GM23338 (cell line): ENCODE results near the gene CT45A1. TPM values are rescaled to one million over a fixed set of nuclear protein-coding genes. Genes with fewer than 3 reads are reported as not detected.
A peak's percentile ranks its signal among the peaks of the same experiment; 100 is the strongest.
"Not testable (repeated sequence)": the region's sequence is repeated elsewhere in the genome, so short reads cannot be mapped to it uniquely, and the experiment has no call there.

Source experiments
- ATAC-seq: fragments of 200-7000 bp; cut with Tn5 transposase; 3 replicates; pipeline ENCODE4 v1.9.1; 2020
- DNase-seq: peaks from one replicate; pipeline ENCODE4 v3.0.0-alpha.2; 2015; ENCODE audit warnings: low spot score
- H2AFZ ChIP-seq: fragments of 200-600 bp; sonication (generic); 2 replicates; pipeline ENCODE4 v1.8.0; 2016; ENCODE audit warnings: antibody characterized with exemption, mild to moderate bottlenecking, moderate library complexity
- H3F3A ChIP-seq: fragments of 200-600 bp; sonication (generic); replicated peaks from 2 replicates; pipeline ENCODE4 v1.8.0; 2017; ENCODE audit warnings: antibody characterized with exemption, mixed run types, low read depth
- H3K27ac ChIP-seq: fragments of 200-600 bp; sonication (generic); 2 replicates; pipeline ENCODE4 v1.6.1; 2016; ENCODE audit warnings: low read depth
- H3K27me3 ChIP-seq: fragments of 200-600 bp; sonication (generic); 2 replicates; pipeline ENCODE4 v1.8.0; 2016; ENCODE audit warnings: mild to moderate bottlenecking, mixed run types, moderate library complexity; ENCODE audit not compliant: insufficient read depth
- H3K36me3 ChIP-seq: fragments of 200-600 bp; sonication (generic); 2 replicates; pipeline ENCODE4 v1.8.0; 2016; ENCODE audit warnings: mild to moderate bottlenecking; ENCODE audit not compliant: insufficient read depth
- H3K4me1 ChIP-seq: fragments of 200-600 bp; sonication (generic); 2 replicates; pipeline ENCODE4 v1.8.0; 2016; ENCODE audit warnings: mild to moderate bottlenecking, moderate library complexity; ENCODE audit not compliant: insufficient read depth
- H3K4me2 ChIP-seq: fragments of 200-600 bp; sonication (generic); 2 replicates; pipeline ENCODE4 v1.7.1; 2017; ENCODE audit warnings: mixed run types
- H3K4me3 ChIP-seq: fragments of 200-600 bp; sonication (generic); 2 replicates; pipeline ENCODE4 v1.6.1; 2016; ENCODE audit warnings: mixed run types
- H3K79me2 ChIP-seq: fragments of 200-600 bp; sonication (generic); replicated peaks from 2 replicates; pipeline ENCODE4 v1.8.0; 2017; ENCODE audit warnings: mild to moderate bottlenecking; ENCODE audit not compliant: insufficient read depth
- H3K9me2 ChIP-seq: fragments of 200-600 bp; sonication (generic); 2 replicates; pipeline ENCODE4 v1.8.0; 2017; ENCODE audit not compliant: insufficient read depth
- H4K20me1 ChIP-seq: fragments of 200-600 bp; sonication (generic); replicated peaks from 2 replicates; pipeline ENCODE4 v1.8.0; 2017; ENCODE audit warnings: mild to moderate bottlenecking; ENCODE audit not compliant: insufficient read depth
- H3K27ac Mint-ChIP-seq: 2 replicates; pipeline ENCODE4 v1.8.0; 2020; ENCODE audit warnings: inconsistent platforms, mild to moderate bottlenecking, moderate library complexity, mixed read lengths
- H3K27me3 Mint-ChIP-seq: 3 replicates; pipeline ENCODE4 v1.8.0; 2022; ENCODE audit warnings: low read depth, mild to moderate bottlenecking, moderate library complexity, mixed read lengths, inconsistent platforms; ENCODE audit not compliant: insufficient read depth, poor library complexity
- H3K36me3 Mint-ChIP-seq: 3 replicates; pipeline ENCODE4 v1.8.0; 2021; ENCODE audit warnings: low read depth, mild to moderate bottlenecking, inconsistent platforms, moderate library complexity, mixed read lengths
- H3K4me1 Mint-ChIP-seq: 3 replicates; pipeline ENCODE4 v1.8.0; 2020; ENCODE audit warnings: mild to moderate bottlenecking, inconsistent platforms, mixed read lengths
- H3K4me3 Mint-ChIP-seq: 3 replicates; pipeline ENCODE4 v1.8.0; 2021; ENCODE audit warnings: moderate library complexity, mild to moderate bottlenecking, inconsistent platforms, mixed read lengths
- H3K9me3 Mint-ChIP-seq: 3 replicates; pipeline ENCODE4 v1.8.0; 2020; ENCODE audit warnings: moderate library complexity, mild to moderate bottlenecking, inconsistent platforms, mixed read lengths
- CTCF ChIP-seq, 2 experiments: fragments of 200-600 bp in 1 of 2; sonication (generic) in 1 of 2; conservative IDR thresholded peaks; 2 replicates each; pipeline versions ENCODE4 v1.5.1 to v1.6.1; 2016 to 2017; ENCODE audit warnings: antibody characterized with exemption in 2 of 2, low read depth in 2 of 2, mild to moderate bottlenecking in 2 of 2, moderate library complexity in 1 of 2
- POLR2AphosphoS5 ChIP-seq: IDR thresholded peaks from 2 replicates; pipeline ENCODE4 v1.6.1; 2016; ENCODE audit warnings: antibody characterized with exemption, low read depth
- REST ChIP-seq: IDR thresholded peaks from one replicate; pipeline ENCODE4 v1.6.1; 2018; ENCODE audit warnings: antibody characterized with exemption; ENCODE audit not compliant: unreplicated experiment
- ZNF462 ChIP-seq: fragments of 250-450 bp; sonication (Bioruptor Pico); IDR thresholded peaks from 2 replicates; pipeline ENCODE4 v1.5.0; 2020; ENCODE audit warnings: mild to moderate bottlenecking, moderate library complexity
- long read RNA-seq: library from polyadenylated mRNA; unstranded; transcript quantifications from one replicate; pipeline ENCODE4 v2.0.0, GENCODE V29; 2020; ENCODE audit not compliant: unreplicated experiment
- polyA plus RNA-seq: library from polyadenylated mRNA; unstranded; fragments of >200 nt; fragmentation: Nextera tagmentation; extraction: Ambion mirVana; gene quantifications from 2 replicates; pipeline ENCODE4 v1.2.1, GENCODE V29; 2016
- total RNA-seq: library from RNA; depleted of rRNA; stranded (reverse); fragments of >200 nt; shearing (Covaris generic); gene quantifications from 2 replicates; pipeline ENCODE4 v1.2.3, GENCODE V29; 2014; rRNA removed

Gene CT45A1
- total RNA-seq: not detected in 2 replicates
- polyA plus RNA-seq: not detected in 2 replicates
- long read RNA-seq: 0 reads

- peak; percentile 28 for DNase-seq
Measured at GRCh38 chrX:135713183-135713689, at the start of gene CT45A1. Gene CT45A1, plus strand, starts transcription at chrX:135713639. Its CDS starts 5,302 bp downstream, at chrX:135718941.

GRCh38 chrX:135672979-135673378 lies 40.5 kb upstream of the CT45A1 start:
- not testable (repeated sequence) for DNase-seq, H3K9me3 Mint-ChIP-seq, H2AFZ ChIP-seq, H3K4me2 ChIP-seq, H3K4me1 ChIP-seq, H3K36me3 ChIP-seq, H4K20me1 ChIP-seq, H3K27me3 ChIP-seq, H3K36me3 Mint-ChIP-seq, H3K4me1 Mint-ChIP-seq, H3F3A ChIP-seq, H3K4me3 Mint-ChIP-seq, H3K27ac Mint-ChIP-seq, ATAC-seq, H3K4me3 ChIP-seq, H3K27me3 Mint-ChIP-seq, H3K27ac ChIP-seq, H3K79me2 ChIP-seq, H3K9me2 ChIP-seq

More at GRCh38 chrX:135713183-135713689, at the start of gene CT45A1:
- not testable (repeated sequence) for H3F3A ChIP-seq, H3K4me2 ChIP-seq, H3K27me3 ChIP-seq, H3K4me3 Mint-ChIP-seq, H3K27ac ChIP-seq, H3K79me2 ChIP-seq, H3K4me1 Mint-ChIP-seq, H3K27me3 Mint-ChIP-seq, H3K36me3 Mint-ChIP-seq, H3K9me2 ChIP-seq, H3K27ac Mint-ChIP-seq, ATAC-seq, H3K4me1 ChIP-seq, H2AFZ ChIP-seq, H3K36me3 ChIP-seq, H4K20me1 ChIP-seq, H3K4me3 ChIP-seq
- peaks cover 12% of the 10 kb centered on the region for H3K9me3 Mint-ChIP-seq
- peak; percentile 14 to 66; a peak in 2 of 4 replicates for TF ChIP-seq CTCF (conservative IDR thresholded peaks at IDR 0.05; ENCODE audit: low read depth in 2 of 2)

- H3K27ac ChIP-seq: no peak overlapping the region
- no peak overlapping the region for H2AFZ ChIP-seq
- Mint-ChIP-seq H3K27me3 (peaks cover 2% of the 10 kb centered on the region), H3K36me3 (no peaks in the 10 kb centered on the region), H3K9me3 (no peaks in the 10 kb centered on the region; the same call in none of the 3 replicates), H3K4me3 (no peak overlapping the region), H3K27ac (no peak overlapping the region), H3K4me1 (no peaks in the 10 kb centered on the region)
- H3K36me3 ChIP-seq: no peaks in the 10 kb centered on the region
- no peaks in the 10 kb centered on the region for H3K4me1 ChIP-seq
- no peaks in the 10 kb centered on the region for H4K20me1 ChIP-seq
- H3K9me2 ChIP-seq: no peaks in the 10 kb centered on the region
- DNase-seq (peak; percentile 60), ATAC-seq (peak; percentile 83)
- H3K4me2 ChIP-seq: no peak overlapping the region
- H3K4me3 ChIP-seq: no peak overlapping the region
- no peaks in the 10 kb centered on the region for H3K27me3 ChIP-seq
- H3K79me2 ChIP-seq: no peaks in the 10 kb centered on the region
- no peaks in the 10 kb centered on the region for H3F3A ChIP-seq
- TF ChIP-seq POLR2AphosphoS5 (no peak), ZNF462 (CRISPR knock-in tag) (no peak), REST (no peak)
Measured at GRCh38 chrX:135688137-135688536, 25.3 kb upstream of the CT45A1 start.
